H9 (cell line): ENCODE results near the gene HOXA4. TPM values are rescaled to one million over a fixed set of nuclear protein-coding genes. Genes with fewer than 3 reads are reported as not detected.

Source experiments
- DNase-seq: peaks from one replicate; pipeline ENCODE4 v3.0.0-alpha.2; 2017
- H2AFZ ChIP-seq: one replicate; pipeline ENCODE4 v1.6.1; 2013; ENCODE audit warnings: mild to moderate bottlenecking, low read length, control low read depth, moderate library complexity
- H2AK5ac ChIP-seq: 2 replicates; pipeline ENCODE4 v1.6.1; 2013; ENCODE audit warnings: low read length, control low read depth, mixed read lengths; ENCODE audit not compliant: insufficient read length
- H2BK120ac ChIP-seq: one replicate; pipeline ENCODE4 v1.6.1; 2013; ENCODE audit warnings: low read depth, mild to moderate bottlenecking, low read length, control low read depth, inconsistent platforms; ENCODE audit not compliant: poor library complexity, severe bottlenecking
- H2BK12ac ChIP-seq: 2 replicates; pipeline ENCODE4 v1.6.1; 2013; ENCODE audit warnings: low read length, control low read depth, mixed read lengths, low read depth; ENCODE audit not compliant: insufficient read length
- H2BK15ac ChIP-seq: 2 replicates; pipeline ENCODE4 v1.6.1; 2013; ENCODE audit warnings: low read depth, low read length, control low read depth
- H2BK20ac ChIP-seq: one replicate; pipeline ENCODE4 v1.6.1; 2013; ENCODE audit warnings: low read depth, mild to moderate bottlenecking, low read length, control low read depth, inconsistent platforms; ENCODE audit not compliant: poor library complexity, severe bottlenecking
- H2BK5ac ChIP-seq: 2 replicates; pipeline ENCODE4 v1.6.1; 2013; ENCODE audit warnings: low read length, control low read depth, mixed read lengths; ENCODE audit not compliant: insufficient read length
- H3K14ac ChIP-seq: 2 replicates; pipeline ENCODE4 v1.6.1; 2013; ENCODE audit warnings: low read length, control low read depth; ENCODE audit not compliant: insufficient read depth
- H3K18ac ChIP-seq: 2 replicates; pipeline ENCODE4 v1.6.1; 2013; ENCODE audit warnings: low read depth, mild to moderate bottlenecking, mixed read lengths, low read length, control low read depth; ENCODE audit not compliant: insufficient read length
- H3K23ac ChIP-seq: 2 replicates; pipeline ENCODE4 v1.6.1; 2013; ENCODE audit warnings: low read length, control low read depth, mixed read lengths, low read depth; ENCODE audit not compliant: insufficient read length
- H3K23me2 ChIP-seq: 2 replicates; pipeline ENCODE4 v1.6.1; 2013; ENCODE audit warnings: low read depth, mild to moderate bottlenecking, mixed read lengths, low read length, control low read depth; ENCODE audit not compliant: insufficient read length, poor library complexity, severe bottlenecking
- H3K27ac ChIP-seq: 2 replicates; pipeline ENCODE4 v1.5.1; 2013; ENCODE audit warnings: low read length, control low read depth, mixed read lengths, low read depth; ENCODE audit not compliant: insufficient read length
- H3K27me3 ChIP-seq: 2 replicates; pipeline ENCODE4 v1.6.1; 2013; ENCODE audit warnings: low read length, control low read depth, inconsistent platforms; ENCODE audit not compliant: insufficient read depth
- H3K4ac ChIP-seq: 2 replicates; pipeline ENCODE4 v1.6.1; 2013; ENCODE audit warnings: low read depth, mild to moderate bottlenecking, control low read depth, inconsistent platforms, low read length, moderate library complexity
- H3K4me1 ChIP-seq: 2 replicates; pipeline ENCODE4 v1.6.1; 2013; ENCODE audit warnings: low read length, control low read depth, inconsistent platforms; ENCODE audit not compliant: insufficient read depth
- H3K4me2 ChIP-seq: 2 replicates; pipeline ENCODE4 v1.6.1; 2013; ENCODE audit warnings: low read length, control low read depth, mixed read lengths; ENCODE audit not compliant: insufficient read length, insufficient read depth
- H3K56ac ChIP-seq: 2 replicates; pipeline ENCODE4 v1.6.1; 2013; ENCODE audit warnings: low read depth, mild to moderate bottlenecking, mixed read lengths, low read length, control low read depth; ENCODE audit not compliant: insufficient read length
- H3K79me1 ChIP-seq: 2 replicates; pipeline ENCODE4 v1.6.1; 2013; ENCODE audit warnings: low read depth, mild to moderate bottlenecking, moderate library complexity, low read length, control low read depth, inconsistent platforms; ENCODE audit not compliant: insufficient read depth, poor library complexity, severe bottlenecking
- H3K79me2 ChIP-seq: 2 replicates; pipeline ENCODE4 v1.6.1; 2013; ENCODE audit warnings: low read length, control low read depth, inconsistent platforms; ENCODE audit not compliant: insufficient read depth
- H3K9ac ChIP-seq: 2 replicates; pipeline ENCODE4 v1.6.1; 2013; ENCODE audit warnings: low read length, control low read depth, mixed read lengths; ENCODE audit not compliant: insufficient read length; ENCODE audit errors: extremely low read depth
- H3K9me3 ChIP-seq: one replicate; pipeline ENCODE4 v1.6.1; 2013; ENCODE audit warnings: low read depth, low read length, inconsistent platforms; ENCODE audit not compliant: control insufficient read depth
- H3T11ph ChIP-seq: one replicate; pipeline ENCODE4 v1.6.1; 2013; ENCODE audit warnings: mild to moderate bottlenecking, low read length, control low read depth, inconsistent platforms
- H4K20me1 ChIP-seq: one replicate; pipeline ENCODE4 v1.6.1; 2013; ENCODE audit not compliant: control insufficient read depth, insufficient read length, insufficient read depth
- H4K5ac ChIP-seq: 2 replicates; pipeline ENCODE4 v1.6.1; 2013; ENCODE audit warnings: low read depth, mild to moderate bottlenecking, mixed read lengths, low read length, control low read depth; ENCODE audit not compliant: insufficient read length
- H4K8ac ChIP-seq: replicated peaks from 2 replicates; pipeline ENCODE4 v1.6.1; 2013; ENCODE audit warnings: low read length, control low read depth, mixed read lengths, low read depth; ENCODE audit not compliant: insufficient read length
- H4K91ac ChIP-seq: 2 replicates; pipeline ENCODE4 v1.6.1; 2013; ENCODE audit warnings: low read depth, mild to moderate bottlenecking, moderate library complexity, mixed read lengths, low read length, control low read depth; ENCODE audit not compliant: insufficient read length
- H3K27ac Mint-ChIP-seq, 3 experiments: 2 replicates in 2 of 3; 3 replicates in 1 of 3; pipeline ENCODE4 v1.8.0; 2020 to 2021; ENCODE audit warnings: mixed read lengths in 3 of 3, mild to moderate bottlenecking in 1 of 3, moderate library complexity in 1 of 3
- H3K27me3 Mint-ChIP-seq: 2 replicates; pipeline ENCODE4 v1.8.0; 2021; ENCODE audit warnings: low read depth, mild to moderate bottlenecking, moderate library complexity, mixed read lengths
- H3K36me3 Mint-ChIP-seq, 3 experiments: 2 replicates in 2 of 3; 3 replicates in 1 of 3; pipeline ENCODE4 v1.8.0; 2020 to 2021; ENCODE audit warnings: low read depth in 3 of 3, mixed read lengths in 3 of 3; ENCODE audit not compliant: insufficient read depth in 1 of 3
- H3K4me1 Mint-ChIP-seq, 2 experiments: 2 replicates each; pipeline ENCODE4 v1.8.0; 2020; ENCODE audit warnings: mixed read lengths in 2 of 2
- H3K4me3 Mint-ChIP-seq, 2 experiments: 2 replicates in 1 of 2; 3 replicates in 1 of 2; pipeline ENCODE4 v1.8.0; 2020 to 2021; ENCODE audit warnings: mild to moderate bottlenecking in 2 of 2, mixed read lengths in 2 of 2, moderate library complexity in 1 of 2
- H3K9me3 Mint-ChIP-seq, 2 experiments: 2 replicates in 1 of 2; 3 replicates in 1 of 2; pipeline ENCODE4 v1.8.0; 2020; ENCODE audit warnings: mild to moderate bottlenecking in 2 of 2, mixed read lengths in 2 of 2, moderate library complexity in 1 of 2
- CTCF ChIP-seq: fragments of 200-600 bp; sonication (generic); conservative IDR thresholded peaks from 3 replicates; pipeline ENCODE4 v1.8.0; 2021; ENCODE audit warnings: antibody characterized with exemption, mild to moderate bottlenecking
- WGBS: extraction: QIAGEN DNeasy Blood & Tissue Kit; methylation state at CpG from one replicate; pipeline ENCODE4 v1.1.7; 2013; ENCODE audit warnings: missing lambda C conversion rate, low lambda C conversion rate, mixed read lengths; ENCODE audit not compliant: insufficient read length; ENCODE audit errors: extremely low coverage; 5-methylcytosine and 5-hydroxymethylcytosine counted together
- total RNA-seq: library from RNA; stranded (reverse); gene quantifications from 2 replicates; pipeline ENCODE4 v1.2.1, GENCODE V29; 2021

The HOXA4 gene
- total RNA-seq, 1 experiment from 2014 or later = not detected

GRCh38 chr7:27161214-27161720, 30.7 kb upstream of the HOXA4 start:
- no peak overlapping the region for H3K27ac Mint-ChIP-seq
- no CpG with 5 or more reads among the region's 27 CpGs for WGBS
- no peak overlapping the region for H3K56ac ChIP-seq
- H2AK5ac ChIP-seq = no peak overlapping the region
- no peak overlapping the region for H4K8ac ChIP-seq
- no peaks in the 10 kb centered on the region for H4K20me1 ChIP-seq
- H3K9me3 ChIP-seq = no peaks in the 10 kb centered on the region
- H3K14ac ChIP-seq = no peak overlapping the region
- H3K4me3 Mint-ChIP-seq = no peak overlapping the region
- H3K27ac ChIP-seq = no peak overlapping the region
- H3K79me2 ChIP-seq = no peaks in the 10 kb centered on the region
- H3K18ac ChIP-seq = no peak overlapping the region
- TF ChIP-seq CTCF = no peak; the same call in 2 of the 3 replicates
- H3K79me1 ChIP-seq = no peaks in the 10 kb centered on the region
- H3K4me2 ChIP-seq = peak overlapping the region; percentile 47
- H2BK12ac ChIP-seq = no peak overlapping the region
- H3K9ac ChIP-seq = no peak overlapping the region
- H3K4ac ChIP-seq = no peak overlapping the region
- no peak overlapping the region for H2AFZ ChIP-seq
- H3K27me3 ChIP-seq = peaks cover 97% of the 10 kb centered on the region
- peaks cover 13 to 15% of the 10 kb centered on the region in 2 experiments for H3K9me3 Mint-ChIP-seq
- peaks cover 0 to 2% (median 0%) of the 10 kb centered on the region in 3 experiments; a peak in 2 of 7 replicates for H3K36me3 Mint-ChIP-seq
- H3K27me3 Mint-ChIP-seq = peaks cover 98% of the 10 kb centered on the region
- DNase-seq = no peak
- H4K91ac ChIP-seq = no peak overlapping the region
- H2BK15ac ChIP-seq = no peak overlapping the region
- peaks cover 3 to 11% of the 10 kb centered on the region in 2 experiments for H3K4me1 Mint-ChIP-seq
- H2BK5ac ChIP-seq = no peak overlapping the region
- no peak overlapping the region for H3K23ac ChIP-seq
- no peak overlapping the region for H4K5ac ChIP-seq
- no peak overlapping the region for H3T11ph ChIP-seq
- no peaks in the 10 kb centered on the region for H3K4me1 ChIP-seq
- H2BK120ac ChIP-seq = no peak overlapping the region
- no peaks in the 10 kb centered on the region for H3K23me2 ChIP-seq
- no peak overlapping the region for H2BK20ac ChIP-seq
